Fibroblast of lung (primary cell): ENCODE results near the gene ZNF710.

Experiments
- CTCF ChIP-seq, 2 donors: IDR thresholded peaks in 1 of 2; conservative IDR thresholded peaks in 1 of 2; 1 replicate in 1 of 2; 2 replicates in 1 of 2; pipeline ENCODE4 v1.5.1; 2011 to 2012; ENCODE audit warnings: low read length in 2 of 2, control low read depth in 1 of 2, inconsistent platforms in 1 of 2, low read depth in 1 of 2, mild to moderate bottlenecking in 1 of 2
- EZH2 ChIP-seq: IDR thresholded peaks from 2 replicates; pipeline ENCODE4 v1.5.1; 2012; ENCODE audit warnings: low read length, control low read depth, mild to moderate bottlenecking; ENCODE audit errors: missing control alignments

DNA sequence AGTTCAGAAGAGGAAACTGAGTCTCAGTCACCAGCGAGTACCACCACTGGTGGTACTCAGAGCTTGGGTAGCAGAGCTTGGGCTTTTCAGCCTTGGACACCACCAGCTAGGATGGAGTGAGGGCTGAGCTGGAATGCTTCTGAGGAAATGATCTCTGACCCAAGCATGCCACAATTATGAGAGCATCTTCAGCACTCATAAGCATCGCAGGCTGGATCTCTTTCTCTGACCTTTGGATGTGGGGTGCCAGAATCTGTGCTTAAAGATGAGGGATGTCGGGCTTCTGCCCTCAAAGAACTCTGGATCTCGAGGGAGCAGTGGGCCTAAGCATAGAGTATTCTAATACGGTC lies 36.4 kb downstream of the ZNF710 start:
- TF ChIP-seq CTCF (conservative IDR thresholded peaks at IDR 0.05 in 1 of 2, IDR thresholded peaks at IDR 0.05 in 1 of 2; ENCODE audit: low read depth in 1 of 2, low read length in 2 of 2) = no peak
- TF ChIP-seq EZH2 = no peak
